HepG2 (cell line): Measurements from ENCODE around the gene TLR9. TPM values are rescaled to one million over a fixed set of nuclear protein-coding genes. Genes with fewer than 3 reads are reported as not detected.
A peak's percentile ranks its signal among the peaks of the same experiment; 100 is the strongest.

Experiments used
- CERS6 ChIP-seq: sonication (generic); formaldehyde crosslinking; IDR thresholded peaks from 2 replicates; pipeline ENCODE4 v1.5.0; 2020; ENCODE audit warnings: missing genetic modification reagents
- FOXA1 ChIP-seq, 2 experiments: fragments of 450-650 bp in 1 of 2; sonication (generic) in 1 of 2; formaldehyde crosslinking in 1 of 2; IDR thresholded peaks; 2 replicates each; pipeline versions ENCODE4 v1.4.0 to v1.6.1; 2016 to 2020; ENCODE audit warnings: missing genetic modification reagents in 1 of 2
- HBP1 ChIP-seq: IDR thresholded peaks from 2 replicates; pipeline ENCODE4 v1.6.1; 2016; ENCODE audit warnings: low read depth, control low read depth
- HINFP ChIP-seq: sonication (generic); formaldehyde crosslinking; IDR thresholded peaks from 2 replicates; pipeline ENCODE4 v1.4.0; 2020; ENCODE audit warnings: low read depth, mild to moderate bottlenecking, missing genetic modification reagents
- HMG20A ChIP-seq: IDR thresholded peaks from 2 replicates; pipeline ENCODE4 v1.6.1; 2016; ENCODE audit warnings: borderline replicate concordance
- HOXA5 ChIP-seq: sonication (generic); formaldehyde crosslinking; IDR thresholded peaks from 2 replicates; pipeline ENCODE4 v1.4.0; 2020; ENCODE audit warnings: missing genetic modification reagents
- KAT2B ChIP-seq: fragments of 150-350 bp; IDR thresholded peaks from 2 replicates; pipeline ENCODE4 v1.6.1; 2014; ENCODE audit warnings: low read depth, low read length, borderline replicate concordance
- KDM6A ChIP-seq: IDR thresholded peaks from 2 replicates; pipeline ENCODE4 v1.6.1; 2016; ENCODE audit warnings: low read depth
- MAX ChIP-seq: IDR thresholded peaks from 2 replicates; pipeline ENCODE4 v1.6.1; 2012; ENCODE audit warnings: inconsistent platforms
- NCOR1 ChIP-seq: fragments of 200-600 bp; sonication (generic); IDR thresholded peaks from 2 replicates; pipeline ENCODE4 v1.7.0; 2017; ENCODE audit warnings: antibody characterized with exemption, low read length, borderline replicate concordance
- SMAD1 ChIP-seq: sonication (generic); formaldehyde crosslinking; IDR thresholded peaks from 2 replicates; pipeline ENCODE4 v1.4.0; 2020; ENCODE audit warnings: missing genetic modification reagents, low read depth, mild to moderate bottlenecking, borderline replicate concordance
- SSRP1 ChIP-seq: IDR thresholded peaks from 2 replicates; pipeline ENCODE4 v1.6.1; 2016; ENCODE audit warnings: control low read depth
- TARDBP ChIP-seq: sonication (generic); formaldehyde crosslinking; IDR thresholded peaks from 2 replicates; pipeline ENCODE4 v1.8.0; 2022; ENCODE audit warnings: mild to moderate bottlenecking, missing genetic modification reagents
- THAP11 ChIP-seq: IDR thresholded peaks from 2 replicates; pipeline ENCODE4 v1.6.1; 2016; ENCODE audit warnings: missing biosample characterization, missing genetic modification reagents
- ZBTB4 ChIP-seq: sonication (generic); formaldehyde crosslinking; IDR thresholded peaks from 2 replicates; pipeline ENCODE4 v1.4.0; 2020; ENCODE audit warnings: missing genetic modification reagents, mild to moderate bottlenecking, borderline replicate concordance
- ZFYVE20 ChIP-seq: sonication (generic); formaldehyde crosslinking; IDR thresholded peaks from 2 replicates; pipeline ENCODE4 v1.8.0; 2023; ENCODE audit warnings: low read depth, mild to moderate bottlenecking, moderate library complexity, missing genetic modification reagents, borderline replicate concordance
- ZMYM3 ChIP-seq: sonication (generic); formaldehyde crosslinking; IDR thresholded peaks from 2 replicates; pipeline ENCODE4 v1.5.1; 2020; ENCODE audit warnings: mild to moderate bottlenecking, missing genetic modification reagents
- ZNF232 ChIP-seq: sonication (generic); formaldehyde crosslinking; IDR thresholded peaks from 2 replicates; pipeline ENCODE4 v1.4.0; 2020; ENCODE audit warnings: missing genetic modification reagents, borderline replicate concordance
- ZNF547 ChIP-seq: sonication (generic); formaldehyde crosslinking; IDR thresholded peaks from 2 replicates; pipeline ENCODE4 v1.5.1; 2020; ENCODE audit warnings: mild to moderate bottlenecking, missing genetic modification reagents
- ZNF670 ChIP-seq: sonication (generic); formaldehyde crosslinking; IDR thresholded peaks from 2 replicates; pipeline ENCODE4 v1.8.0; 2022; ENCODE audit warnings: mild to moderate bottlenecking, missing genetic modification reagents, borderline replicate concordance
- ZNF772 ChIP-seq: sonication (generic); formaldehyde crosslinking; IDR thresholded peaks from 2 replicates; pipeline ENCODE4 v1.5.0; 2020; ENCODE audit warnings: mild to moderate bottlenecking, missing genetic modification reagents
- polyA plus RNA-seq, 8 experiments: library from polyadenylated mRNA; depleted of rRNA in 3 of 8; stranded (reverse) in 7 of 8; unstranded in 1 of 8; fragments of >200 nt; fragmentation: Illumina TruSeq in 4 of 8; extraction: Trizol in 4 of 8; gene quantifications; 2 replicates each; pipeline versions ENCODE4 v1.2.1 to v1.2.3, GENCODE V29; 2011 to 2016; ENCODE audit warnings: low read depth in 4 of 8, missing spikeins in 1 of 8, mixed read lengths in 1 of 8; ENCODE audit not compliant: insufficient read depth in 1 of 8
- total RNA-seq, 5 experiments: library from RNA; depleted of rRNA; stranded (reverse); fragments of >200 nt; fragmentation: Illumina TruSeq; extraction: Trizol; gene quantifications; 2 replicates each; pipeline ENCODE4 v1.2.3, GENCODE V29; 2016; ENCODE audit warnings: low read depth in 1 of 5

TLR9 gene
- total and polyA plus RNA-seq, 2 of the 13 experiments (the other 11 are each of a cell fraction or from before 2014, with no cell fraction given), result not detected

- TF ChIP-seq ZMYM3 (CRISPR knock-in tag) (peak; percentile 75), ZFYVE20 (no peak), THAP11 (CRISPR knock-in tag) (0 out of 2 replicates have a peak, but pooled peaks have one; percentile 18), MAX (peak; percentile 47; the same call in 1 of the 2 replicates), ZNF547 (CRISPR knock-in tag) (peak; percentile 77; the same call in 1 of the 2 replicates), SSRP1 (CRISPR knock-in tag) (no peak), KAT2B (no peak), NCOR1 (peak; percentile 75), ZNF232 (CRISPR knock-in tag) (no peak), HMG20A (CRISPR knock-in tag) (peak; percentile 19; the same call in 1 of the 2 replicates), HINFP (peak; percentile 53; the same call in 1 of the 2 replicates), FOXA1 (IDR thresholded peaks at IDR 0.05) (peak; percentile 34; the same call in 1 of the 2 replicates), FOXA1 (CRISPR knock-in tag; IDR thresholded peaks at IDR 0.05) (peak; percentile 92), HBP1 (CRISPR knock-in tag) (0 out of 2 replicates have a peak, but pooled peaks have one; percentile 49), ZBTB4 (0 out of 2 replicates have a peak, but pooled peaks have one; percentile 28), HOXA5 (CRISPR knock-in tag) (peak; percentile 60), ZNF670 (CRISPR knock-in tag) (peak; percentile 85; the same call in 1 of the 2 replicates), TARDBP (CRISPR knock-in tag) (peak; percentile 73; the same call in 1 of the 2 replicates), CERS6 (CRISPR knock-in tag) (no peak), KDM6A (CRISPR knock-in tag) (peak; percentile 74), SMAD1 (CRISPR knock-in tag) (no peak), ZNF772 (CRISPR knock-in tag) (peak; percentile 64; the same call in 1 of the 2 replicates)
These were observed 48.3 kb downstream of the TLR9 start (continued) for GRCh38 chr3:52176951-52177700.
